HUES6 (cell line): ENCODE data around the gene MRGPRX1.
A peak's percentile ranks its signal among the peaks of the same experiment; 100 is the strongest.
"Not testable (repeated sequence)": the region's sequence is repeated elsewhere in the genome, so short reads cannot be mapped to it uniquely, and the experiment has no call there.

ENCODE experiments used
- H3K27ac ChIP-seq: 2 replicates; pipeline ENCODE4 v1.7.0; 2013; ENCODE audit warnings: low read depth, mild to moderate bottlenecking, low read length, inconsistent platforms
- H3K27me3 ChIP-seq: 2 replicates; pipeline ENCODE4 v1.6.1; 2013; ENCODE audit warnings: low read length; ENCODE audit not compliant: control insufficient read depth, insufficient read depth
- H3K36me3 ChIP-seq: 2 replicates; pipeline ENCODE4 v1.6.1; 2013; ENCODE audit warnings: low read length; ENCODE audit not compliant: control insufficient read depth, insufficient read depth
- H3K4me1 ChIP-seq: 2 replicates; pipeline ENCODE4 v1.6.1; 2013; ENCODE audit warnings: low read length; ENCODE audit not compliant: control insufficient read depth, insufficient read depth
- H3K4me3 ChIP-seq: 2 replicates; pipeline ENCODE4 v1.5.1; 2013; ENCODE audit warnings: low read depth, low read length
- H3K9ac ChIP-seq: one replicate; pipeline ENCODE4 v1.6.1; 2013; ENCODE audit warnings: mild to moderate bottlenecking, low read length
- H3K9me3 ChIP-seq: 2 replicates; pipeline ENCODE4 v1.6.1; 2013; ENCODE audit warnings: low read depth, low read length; ENCODE audit not compliant: control insufficient read depth, insufficient read depth

The MRGPRX1 gene

DNA sequence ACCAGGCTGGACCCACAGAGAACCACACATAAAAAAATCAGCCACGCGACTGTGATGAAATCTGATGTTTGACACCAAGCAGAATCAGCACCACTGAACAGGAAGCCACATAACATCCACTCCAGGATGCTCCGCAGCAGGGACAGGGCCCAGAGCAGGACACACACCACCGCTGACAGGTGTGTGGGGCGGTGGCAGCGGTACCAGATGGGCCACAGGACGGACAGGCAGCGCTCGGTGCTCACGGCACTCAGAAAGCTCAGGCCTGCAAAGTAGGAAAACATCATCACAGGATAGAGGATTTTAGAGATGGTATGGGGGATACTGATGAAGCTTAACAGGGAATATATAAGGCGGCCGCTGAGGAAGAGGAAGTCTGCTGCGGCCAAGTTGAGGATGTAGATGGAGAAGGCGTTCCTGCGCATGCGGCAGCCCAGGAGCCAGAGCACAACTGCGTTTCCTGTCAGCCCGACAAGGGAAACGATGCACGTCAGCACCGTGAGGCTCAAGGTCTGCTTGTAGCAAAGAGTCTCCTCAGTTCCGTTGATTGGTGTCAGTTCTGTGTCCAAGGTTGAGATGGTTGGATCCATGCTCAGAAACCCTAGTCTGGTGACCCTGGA, 4.9 kb downstream of the MRGPRX1 start:
- H3K9ac ChIP-seq, result no peak overlapping the region
- H3K4me3 ChIP-seq, result no peak overlapping the region
- peaks cover 10% of the 10 kb centered on the region for H3K4me1 ChIP-seq
- H3K9me3 ChIP-seq, result no peaks in the 10 kb centered on the region
- no peak overlapping the region for H3K27ac ChIP-seq
- peaks cover 5% of the 10 kb centered on the region; the same call in 1 of the 2 replicates for H3K27me3 ChIP-seq
- no peaks in the 10 kb centered on the region for H3K36me3 ChIP-seq

DNA sequence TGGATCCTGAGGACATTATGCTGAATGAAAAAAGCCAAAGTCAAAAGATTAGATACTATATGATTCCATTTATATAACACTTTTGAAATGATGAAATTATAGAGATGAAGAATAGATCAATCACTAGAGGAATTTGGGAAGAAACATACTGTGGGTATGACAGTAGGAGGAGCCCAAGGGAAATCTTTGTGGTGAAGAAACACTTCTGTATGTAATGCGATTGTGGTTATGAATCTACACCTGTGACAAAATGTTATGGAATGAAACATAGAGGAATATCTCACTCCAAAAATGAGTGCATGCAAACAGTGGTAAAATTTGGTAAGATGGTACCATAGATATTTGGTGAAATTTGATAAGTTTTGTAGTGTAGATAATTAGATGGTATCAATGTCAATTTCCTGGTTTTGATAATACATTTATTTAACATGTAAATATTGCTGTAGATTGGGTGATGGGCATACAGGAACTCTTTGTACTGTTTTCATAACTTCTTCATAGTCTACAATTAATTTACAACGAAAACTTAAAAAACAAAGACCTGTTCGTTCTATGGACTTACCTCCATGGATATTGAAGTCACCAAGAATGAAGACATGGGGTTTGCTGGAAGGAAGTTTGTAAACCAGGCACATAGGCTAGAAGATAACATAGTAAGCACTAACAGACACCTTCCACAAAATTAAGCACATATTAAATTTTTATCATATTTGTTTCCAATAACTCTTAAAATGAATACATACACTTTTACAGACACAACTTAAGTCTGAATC, 11.5 kb downstream of the MRGPRX1 start:
- H3K27me3 ChIP-seq, result peaks cover 8% of the 10 kb centered on the region; the same call in 1 of the 2 replicates
- H3K9ac ChIP-seq, result no peak overlapping the region
- no peaks in the 10 kb centered on the region for H3K9me3 ChIP-seq
- H3K36me3 ChIP-seq, result no peaks in the 10 kb centered on the region
- H3K4me3 ChIP-seq, result no peak overlapping the region
- no peak overlapping the region for H3K27ac ChIP-seq
- H3K4me1 ChIP-seq, result no peaks in the 10 kb centered on the region

DNA sequence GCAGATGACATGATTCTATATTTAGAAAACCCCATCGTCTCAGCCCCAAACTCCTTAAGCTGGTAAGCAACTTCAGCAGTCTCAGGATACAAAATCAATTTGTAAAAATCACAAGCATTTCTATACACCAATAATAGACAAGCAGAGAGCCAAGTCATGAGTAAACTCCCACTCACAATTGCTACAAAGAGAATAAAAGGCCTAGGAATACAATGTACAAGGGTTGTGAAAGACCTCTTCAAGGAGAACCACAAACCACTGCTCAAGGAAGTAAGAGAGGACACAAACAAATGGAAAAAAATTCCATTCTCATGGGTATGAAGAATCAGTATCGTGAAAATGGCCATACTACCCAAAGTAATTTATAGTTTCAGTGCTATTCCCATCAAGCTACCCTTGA, 13.8 kb downstream of the MRGPRX1 start:
- H3K4me1 ChIP-seq, H3K4me3 ChIP-seq, H3K9ac ChIP-seq, H3K9me3 ChIP-seq, H3K27me3 ChIP-seq, H3K27ac ChIP-seq, H3K36me3 ChIP-seq: not testable (repeated sequence)

DNA sequence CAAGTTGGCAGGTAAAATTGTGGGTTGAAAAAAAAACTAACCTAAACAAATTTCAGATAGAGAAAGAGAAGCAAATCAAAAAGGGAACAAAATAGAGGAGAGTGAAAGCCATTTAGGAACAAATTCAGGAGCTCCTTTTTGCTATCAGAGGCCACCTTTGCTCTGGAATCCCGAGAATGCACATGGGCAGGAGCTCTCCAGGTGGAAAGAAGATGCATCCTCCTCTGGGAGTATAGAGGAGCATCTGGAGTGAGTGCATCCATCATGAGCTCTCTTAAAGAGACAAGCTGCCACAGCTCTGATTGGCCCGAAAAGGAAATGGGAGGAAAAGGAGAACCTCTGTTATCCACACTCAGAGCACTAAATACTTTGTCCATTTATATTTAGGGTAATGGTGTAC, 26.3 kb downstream of the MRGPRX1 start:
- Histone ChIP-seq H3K4me1 (no peaks in the 10 kb centered on the region), H3K9me3 (no peaks in the 10 kb centered on the region), H3K27ac (no peak overlapping the region), H3K9ac (no peak overlapping the region), H3K4me3 (no peak overlapping the region), H3K36me3 (no peaks in the 10 kb centered on the region), H3K27me3 (peaks cover 3% of the 10 kb centered on the region; the same call in 1 of the 2 replicates)

DNA sequence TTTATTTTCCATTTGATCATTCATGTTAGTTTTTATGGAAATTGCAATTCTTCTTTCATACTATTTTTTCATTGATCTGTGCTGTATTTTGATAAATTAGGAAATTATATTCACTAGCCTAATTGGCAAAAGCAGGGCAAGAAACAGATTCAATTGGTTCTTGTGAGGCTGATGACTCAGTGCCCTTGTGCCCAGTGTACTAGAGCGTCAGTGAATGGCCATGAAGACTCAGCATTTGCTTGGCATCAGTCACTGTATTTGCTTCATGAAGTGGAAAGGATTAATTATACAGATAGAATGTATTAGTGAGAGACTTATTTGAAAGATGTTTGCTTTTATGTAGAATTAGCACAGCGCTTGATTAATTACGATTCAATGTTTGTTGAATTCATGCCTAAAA, 31.8 kb downstream of the MRGPRX1 start:
- Histone ChIP-seq H3K9ac (no peak overlapping the region), H3K9me3 (no peaks in the 10 kb centered on the region), H3K4me1 (no peaks in the 10 kb centered on the region), H3K4me3 (no peak overlapping the region), H3K36me3 (no peaks in the 10 kb centered on the region), H3K27me3 (no peaks in the 10 kb centered on the region), H3K27ac (no peak overlapping the region)

DNA sequence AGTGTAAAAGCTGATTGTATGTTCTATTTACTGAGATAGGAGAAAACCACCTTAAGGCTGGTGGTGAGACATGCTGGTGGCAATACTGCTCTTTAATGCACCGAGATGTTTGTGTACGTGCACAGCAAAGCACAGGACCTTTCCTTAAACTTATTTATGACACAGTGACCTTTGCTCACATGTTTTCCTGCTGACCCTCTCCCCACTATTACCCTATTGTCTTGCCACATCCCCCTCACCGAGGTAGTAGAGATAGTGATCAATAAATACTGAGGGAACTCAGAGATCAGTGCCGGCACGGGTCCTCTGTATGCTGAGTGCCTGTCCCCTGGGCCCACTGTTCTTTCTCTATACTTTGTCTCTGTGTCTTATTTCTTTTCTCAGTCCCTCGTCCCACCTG, 38.6 kb downstream of the MRGPRX1 start:
- H3K4me1 ChIP-seq, H3K27me3 ChIP-seq, H3K27ac ChIP-seq, H3K4me3 ChIP-seq, H3K9me3 ChIP-seq, H3K36me3 ChIP-seq: not testable (repeated sequence)
- H3K9ac ChIP-seq, result peak overlapping the region; percentile 27

DNA sequence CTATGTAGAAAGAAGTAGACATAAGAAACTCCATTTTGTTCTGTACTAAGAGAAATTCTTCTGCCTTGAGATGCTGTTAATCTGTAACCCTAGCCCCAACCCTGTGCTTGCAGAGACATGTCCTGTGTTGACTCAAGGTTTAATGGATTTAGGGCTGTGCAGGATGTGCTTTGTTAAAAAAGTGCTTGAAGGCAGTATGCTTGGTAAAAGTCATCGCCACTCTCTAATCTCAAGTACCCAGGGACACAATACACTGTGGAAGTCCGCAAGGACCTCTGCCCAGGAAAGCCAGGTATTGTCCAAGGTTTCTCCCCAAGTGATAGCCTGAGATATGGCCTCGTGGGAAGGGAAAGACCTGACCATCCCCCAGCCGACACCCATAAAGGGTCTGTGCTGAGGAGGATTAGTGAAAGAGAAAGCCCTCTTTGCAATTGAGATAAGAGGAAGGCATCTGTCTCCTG, 39.0 kb downstream of the MRGPRX1 start:
- H3K4me3 ChIP-seq, H3K27ac ChIP-seq, H3K27me3 ChIP-seq, H3K4me1 ChIP-seq, H3K9ac ChIP-seq, H3K9me3 ChIP-seq, H3K36me3 ChIP-seq: not testable (repeated sequence)

DNA sequence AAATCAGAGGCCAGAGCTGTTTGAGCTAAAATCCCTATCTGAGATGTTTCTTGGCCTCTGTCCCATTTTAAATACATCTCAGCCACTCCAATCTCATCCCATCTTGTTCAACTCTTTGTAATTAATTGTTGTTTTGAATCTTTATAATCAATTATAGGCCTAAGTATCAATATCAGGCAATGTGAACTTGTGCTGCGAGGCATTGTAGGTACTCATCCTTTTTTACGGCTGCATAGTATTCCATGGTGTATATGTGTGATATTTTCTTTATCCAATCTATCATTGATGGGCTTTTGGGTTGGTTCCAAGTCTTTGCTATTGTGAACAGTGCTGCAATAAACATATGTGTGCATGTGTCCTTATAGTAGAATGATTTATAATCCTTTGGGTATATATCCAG, 47.5 kb downstream of the MRGPRX1 start:
- H3K27ac ChIP-seq, H3K9ac ChIP-seq, H3K4me1 ChIP-seq, H3K36me3 ChIP-seq, H3K9me3 ChIP-seq, H3K4me3 ChIP-seq: not testable (repeated sequence)
- H3K27me3 ChIP-seq, result peaks cover 27% of the 10 kb centered on the region

DNA sequence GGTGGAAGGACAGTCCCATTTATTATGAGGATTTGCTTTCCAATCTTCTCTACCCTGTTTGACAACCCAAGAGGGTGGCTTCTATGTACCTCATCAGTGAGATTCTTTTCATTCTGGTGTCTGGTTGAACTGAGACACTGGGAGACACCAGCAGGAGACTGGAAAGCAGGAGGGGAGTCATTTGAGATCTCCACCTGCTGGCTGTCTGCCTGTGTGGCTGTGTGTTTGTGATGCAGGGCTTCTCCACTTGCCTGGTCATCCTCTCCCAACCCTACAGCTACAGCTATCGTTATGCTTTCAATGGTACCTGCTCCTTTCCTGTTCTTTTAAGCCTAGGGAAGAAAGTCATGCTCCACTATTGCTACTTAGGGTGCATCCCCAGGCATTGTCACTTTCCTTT, 48.6 kb downstream of the MRGPRX1 start:
- H3K4me3 ChIP-seq, result no peak overlapping the region
- H3K27ac ChIP-seq, result no peak overlapping the region
- H3K9me3 ChIP-seq, result no peaks in the 10 kb centered on the region
- no peaks in the 10 kb centered on the region for H3K4me1 ChIP-seq
- H3K27me3 ChIP-seq, result peaks cover 27% of the 10 kb centered on the region
- H3K9ac ChIP-seq, result no peak overlapping the region
- H3K36me3 ChIP-seq, result no peaks in the 10 kb centered on the region
